K562 (cell line): ENCODE measurements around the gene FSTL4. TPM values are rescaled to one million over a fixed set of nuclear protein-coding genes. Genes with fewer than 3 reads are reported as not detected.

Experiments
- ATAC-seq: fragments of 200-7000 bp; cut with Tn5 transposase; 3 replicates; pipeline ENCODE4 v1.9.1; 2020; ENCODE audit warnings: moderate library complexity
- BruUV-seq: library from RNA; stranded (reverse); fragments of 400-500 nt; replicated peaks from 2 replicates; lab custom pipeline; 2021; lab: Mats Ljungman, UMichigan
- CTCF ChIA-PET: fragments of 300-600 bp; formaldehyde crosslinking; extraction: SDS; loops from one replicate; lab custom pipeline; 2021; ENCODE audit warnings: low intra/inter-chr PET ratio; lab: Yijun Ruan, JAX
- POLR2A ChIA-PET: fragments of 300-600, 350-650 bp; sonication (Branson Sonifier 250); formaldehyde crosslinking; extraction: SDS; loops from one replicate; lab custom pipeline; 2021; ENCODE audit warnings: antibody characterized with exemption, inconsistent platforms; lab: Yijun Ruan, JAX
- DNase-seq, 4 experiments: peaks; one replicate each; pipeline versions ENCODE4 v3.0.0 to v3.0.0-alpha.2; 2011 to 2018; ENCODE audit warnings: low spot score in 3 of 4, mixed read lengths in 3 of 4; ENCODE audit errors: extremely low read depth in 1 of 4
- FAIRE-seq: peaks from 2 replicates; lab custom pipeline; 2011; peaks lifted over from hg19 to GRCh38; lab: Jason Lieb, UNC
- H2AFZ ChIP-seq: 2 replicates; pipeline ENCODE4 v1.6.0; 2011; ENCODE audit warnings: low read depth, low read length, control low read depth, inconsistent platforms
- H3K27ac ChIP-seq: fragments of 200-600 bp; 3 replicates; pipeline ENCODE4 v1.8.0; 2011; ENCODE audit warnings: low read depth, mild to moderate bottlenecking, control low read depth, inconsistent platforms, low read length, moderate library complexity, mixed read lengths; ENCODE audit errors: extremely low read depth
- H3K27me3 ChIP-seq, 2 experiments: fragments of 300-600 bp in 1 of 2; 2 replicates in 1 of 2; 3 replicates in 1 of 2; pipeline versions ENCODE4 v1.6.0 to v1.8.0; 2011; ENCODE audit warnings: inconsistent platforms in 2 of 2, low read length in 2 of 2, mild to moderate bottlenecking in 1 of 2, mixed read lengths in 1 of 2, moderate library complexity in 1 of 2; ENCODE audit not compliant: control insufficient read depth in 2 of 2, insufficient read depth in 2 of 2
- H3K36me3 ChIP-seq: fragments of 300-600 bp; 3 replicates; pipeline ENCODE4 v1.8.0; 2011; ENCODE audit warnings: mild to moderate bottlenecking, low read length, inconsistent platforms; ENCODE audit not compliant: control insufficient read depth, insufficient read depth
- H3K4me1 ChIP-seq, 2 experiments: fragments of 200-600 bp in 1 of 2; replicated peaks in 1 of 2; 2 replicates in 1 of 2; 3 replicates in 1 of 2; pipeline versions ENCODE4 v1.5.1 to v1.8.0; 2011; ENCODE audit warnings: inconsistent platforms in 2 of 2, low read length in 2 of 2, mild to moderate bottlenecking in 1 of 2, mixed read lengths in 1 of 2, moderate library complexity in 1 of 2; ENCODE audit not compliant: control insufficient read depth in 2 of 2, insufficient read depth in 2 of 2
- H3K4me2 ChIP-seq: 2 replicates; pipeline ENCODE4 v1.6.1; 2011; ENCODE audit warnings: low read length, control low read depth, inconsistent platforms, mixed read lengths; ENCODE audit not compliant: insufficient read depth
- H3K4me3 ChIP-seq: fragments of 200-600 bp; sonication (generic), shearing (Covaris generic); 2 replicates; pipeline ENCODE4 v1.5.1; 2016; ENCODE audit warnings: control low read depth, inconsistent platforms
- H3K79me2 ChIP-seq: fragments of 200-600 bp; 3 replicates; pipeline ENCODE4 v1.8.0; 2011; ENCODE audit warnings: low read length, inconsistent platforms; ENCODE audit not compliant: control insufficient read depth, insufficient read depth
- H3K9ac ChIP-seq, 2 experiments: 2 replicates each; pipeline versions ENCODE4 v1.6.0 to v1.6.1; 2011; ENCODE audit warnings: low read depth in 2 of 2, low read length in 2 of 2, control low read depth in 1 of 2, inconsistent platforms in 1 of 2, mild to moderate bottlenecking in 1 of 2, mixed read lengths in 1 of 2; ENCODE audit not compliant: insufficient read depth in 1 of 2
- H3K9me1 ChIP-seq: one replicate; pipeline ENCODE4 v1.6.0; 2011; ENCODE audit warnings: inconsistent platforms, mild to moderate bottlenecking, low read length, moderate library complexity; ENCODE audit not compliant: control insufficient read depth, insufficient read depth
- H3K9me3 ChIP-seq: replicated peaks from 2 replicates; pipeline ENCODE4 v1.5.1; 2011; ENCODE audit warnings: low read depth, low read length, inconsistent platforms; ENCODE audit not compliant: control insufficient read depth, insufficient read depth
- H4K20me1 ChIP-seq: replicated peaks from 2 replicates; pipeline ENCODE4 v1.6.1; 2011; ENCODE audit warnings: low read length, inconsistent platforms, mixed read lengths; ENCODE audit not compliant: control insufficient read depth, insufficient read depth
- BCOR ChIP-seq: fragments of 450-650 bp; IDR thresholded peaks from 2 replicates; pipeline ENCODE4 v1.6.1; 2016
- C11orf30 ChIP-seq: fragments of 450-650 bp; IDR thresholded peaks from 2 replicates; pipeline ENCODE4 v1.6.1; 2016; ENCODE audit warnings: low read depth, mild to moderate bottlenecking
- HMG20A ChIP-seq: fragments of 450-650 bp; formaldehyde crosslinking; conservative IDR thresholded peaks from 2 replicates; pipeline ENCODE4 v1.4.0; 2020; ENCODE audit warnings: mild to moderate bottlenecking, mixed read lengths
- HNRNPLL ChIP-seq: fragments of 200-400 bp; formaldehyde crosslinking; IDR thresholded peaks from 2 replicates; pipeline ENCODE4 v1.6.1; 2017; ENCODE audit warnings: low read length, low read depth, mild to moderate bottlenecking; ENCODE audit not compliant: poor library complexity, severe bottlenecking
- MTA3 ChIP-seq: fragments of 450-650 bp; formaldehyde crosslinking; IDR thresholded peaks from 2 replicates; pipeline ENCODE4 v1.6.1; 2017; ENCODE audit warnings: mild to moderate bottlenecking, borderline replicate concordance
- PRPF4 ChIP-seq: fragments of 200-400 bp; formaldehyde crosslinking; IDR thresholded peaks from one replicate; pipeline ENCODE4 v1.6.1; 2017; ENCODE audit warnings: low read length, low read depth, mild to moderate bottlenecking; ENCODE audit not compliant: insufficient read depth, poor library complexity, severe bottlenecking
- RBM25 ChIP-seq: fragments of 200-400 bp; formaldehyde crosslinking; IDR thresholded peaks from 2 replicates; pipeline ENCODE4 v1.6.1; 2018; ENCODE audit warnings: low read length, low read depth, moderate library complexity; ENCODE audit not compliant: severe bottlenecking
- SREBF2 ChIP-seq: sonication (generic); formaldehyde crosslinking; IDR thresholded peaks from 2 replicates; pipeline ENCODE4 v1.4.0; 2020; ENCODE audit warnings: mild to moderate bottlenecking, missing genetic modification reagents
- ZNF184 ChIP-seq: sonication (generic); formaldehyde crosslinking; IDR thresholded peaks from 2 replicates; pipeline ENCODE4 v1.5.0; 2020; ENCODE audit warnings: missing genetic modification reagents
- ZNF197 ChIP-seq: fragments of 200-800 bp; sonication (Bioruptor generic); IDR thresholded peaks from 2 replicates; pipeline ENCODE4 v1.6.1; 2016; ENCODE audit warnings: low read depth, missing genetic modification characterization, missing compliant biosample characterization
- WGBS: fragments of 100-300 bp; shearing (Covaris generic); methylation state at CpG from one replicate; pipeline ENCODE4 v1.1.6; 2016; ENCODE audit warnings: low coverage, mixed read lengths; ENCODE audit not compliant: insufficient coverage; ENCODE audit errors: missing lambda C conversion rate; 5-methylcytosine and 5-hydroxymethylcytosine counted together
- in situ Hi-C: fragments of 300-500 bp; cut with MboI; formaldehyde crosslinking; loops from 4 replicates; pipeline ENCODE4 v1.15.0; 2018; ENCODE audit warnings: inconsistent platforms, mixed read lengths
- intact Hi-C: fragments of 100-400 bp; cut with micrococcal nuclease; formaldehyde crosslinking; loops from 2 replicates; pipeline ENCODE4 v1.14.2; 2022
- polyA plus RNA-seq, 8 experiments: library from polyadenylated mRNA; depleted of rRNA in 4 of 8; stranded (reverse) in 5 of 8; unstranded in 3 of 8; fragments of >200 nt; fragmentation: Nextera tagmentation in 2 of 8; fragmentation: Illumina TruSeq in 1 of 8; extraction: Ambion mirVana in 2 of 8; extraction: Trizol in 1 of 8; gene quantifications; 2 replicates each; pipeline versions ENCODE4 v1.2.1 to v1.2.3, GENCODE V29; 2011 to 2014; ENCODE audit warnings: inconsistent platforms in 1 of 8, missing spikeins in 1 of 8
- total RNA-seq, 7 experiments: library from RNA; depleted of rRNA in 6 of 7; stranded (reverse); fragments of >200 nt in 6 of 7; fragmentation: Illumina TruSeq in 2 of 7; extraction: Trizol in 2 of 7; gene quantifications; 2 replicates each; pipeline versions ENCODE4 v1.2.1 to v1.2.3, GENCODE V29; 2011 to 2021; ENCODE audit warnings: low replicate concordance in 1 of 7
- TF ChIP-seq, protein P1 (sequence below): fragments of 450-650 bp; formaldehyde crosslinking; IDR thresholded peaks from 2 replicates; pipeline ENCODE4 v1.4.0; 2022; ENCODE audit warnings: missing genetic modification characterization

The FSTL4 gene
- total and polyA plus RNA-seq, 9 of the 15 experiments (the other 6 are each of a cell fraction or from before 2014, with no cell fraction given), result 0.08 to 0.18 (median 0.10) TPM; not detected in 5

DNA sequence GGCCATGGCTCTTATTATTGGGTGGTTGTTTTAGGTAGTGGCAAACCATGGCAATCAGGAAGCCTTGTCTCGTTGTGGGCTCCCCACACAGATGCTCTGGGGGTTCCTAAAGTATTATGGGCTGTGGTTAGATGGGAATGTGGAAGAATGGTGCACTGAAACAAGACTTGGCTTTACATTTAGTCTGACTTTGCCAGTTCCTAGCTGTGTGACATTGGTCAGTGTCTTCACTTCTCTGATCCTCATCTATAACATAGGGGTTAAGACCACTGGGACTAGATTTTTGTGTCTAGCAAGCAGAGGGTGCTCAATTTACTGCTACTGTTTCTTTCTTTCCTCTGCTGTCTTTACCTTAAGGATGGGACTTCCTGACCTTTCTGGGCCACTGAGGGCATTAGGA is 411.0 kb downstream of the FSTL4 start:
- Histone ChIP-seq H3K27ac (no peak overlapping the region), H3K4me2 (no peak overlapping the region), H4K20me1 (no peaks in the 10 kb centered on the region), H3K4me1 (no peaks in the 10 kb centered on the region), H3K4me3 (no peak overlapping the region), H3K9ac (no peak overlapping the region), H3K27me3 (peaks cover 38 to 66% of the 10 kb centered on the region in 2 experiments), H3K9me3 (no peaks in the 10 kb centered on the region), H3K79me2 (no peaks in the 10 kb centered on the region), H3K9me1 (no peaks in the 10 kb centered on the region), H3K36me3 (no peaks in the 10 kb centered on the region), H2AFZ (no peak overlapping the region)
- intact Hi-C loops (no loop called here), in situ Hi-C loops (no loop called here)
- FAIRE-seq, result no peak
- BruUV-seq, result no TSS peak
- TF ChIP-seq ZNF184 (no peak), SREBF2 (CRISPR knock-in tag) (no peak), PRPF4 (no peak), ZNF197 (CRISPR knock-in tag) (no peak), C11orf30 (no peak), HMG20A (CRISPR knock-in tag) (no peak), BCOR (peak; percentile 33; the same call in 1 of the 2 replicates), RBM25 (peak; percentile 74), MTA3 (no peak), HNRNPLL (no peak)
- TF ChIP-seq, protein P1, sequence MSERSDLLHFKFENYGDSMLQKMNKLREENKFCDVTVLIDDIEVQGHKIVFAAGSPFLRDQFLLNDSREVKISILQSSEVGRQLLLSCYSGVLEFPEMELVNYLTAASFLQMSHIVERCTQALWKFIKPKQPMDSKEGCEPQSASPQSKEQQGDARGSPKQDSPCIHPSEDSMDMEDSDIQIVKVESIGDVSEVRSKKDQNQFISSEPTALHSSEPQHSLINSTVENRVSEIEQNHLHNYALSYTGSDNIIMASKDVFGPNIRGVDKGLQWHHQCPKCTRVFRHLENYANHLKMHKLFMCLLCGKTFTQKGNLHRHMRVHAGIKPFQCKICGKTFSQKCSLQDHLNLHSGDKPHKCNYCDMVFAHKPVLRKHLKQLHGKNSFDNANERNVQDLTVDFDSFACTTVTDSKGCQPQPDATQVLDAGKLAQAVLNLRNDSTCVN (CRISPR knock-in tag), result no peak
- ChIA-PET CTCF (no interaction called here), POLR2A (no interaction called here)
- WGBS, result 0% methylated on average over 1 of the region's 1 CpG
- ATAC-seq, result no peak
- DNase-seq, result no peak
